ENCODE measurements around the gene GGTLC1.

The GGTLC1 gene

DNA sequence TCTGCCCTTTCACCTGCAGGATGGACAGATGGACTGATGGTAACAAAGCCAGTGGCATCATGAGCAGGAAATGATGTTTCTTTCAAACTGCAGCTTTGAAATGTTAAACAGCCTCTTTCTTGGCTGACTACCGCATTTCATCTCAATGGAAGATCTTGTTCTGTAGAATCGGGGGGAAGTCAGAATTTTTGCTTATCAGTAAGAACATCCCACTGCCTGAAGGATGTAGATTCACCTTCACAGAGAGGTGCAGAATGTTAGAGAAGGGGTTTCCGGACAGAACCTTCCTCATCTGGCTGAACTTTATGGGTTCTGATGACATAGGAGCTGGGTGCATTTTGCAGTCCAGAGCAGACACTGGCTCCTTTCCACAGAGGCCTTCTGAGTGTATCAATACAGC lies 32.7 kb downstream of the GGTLC1 start:
- Histone ChIP-seq H3K4me3 (ENCODE audit: low read depth, low read length) (no peak overlapping the region), H3K36me3 (ENCODE audit: control insufficient read depth in 2 of 2, insufficient read depth in 1 of 2, low read length in 2 of 2) (no peaks in the 10 kb centered on the region), H3K9me3 (ENCODE audit: control insufficient read depth, insufficient read depth, low read depth, low read length) (no peaks in the 10 kb centered on the region), H3K4me1 (ENCODE audit: control insufficient read depth, insufficient read depth, low read length) (no peaks in the 10 kb centered on the region), H3K27ac (ENCODE audit: extremely low read depth, low read depth, low read length) (no peak overlapping the region)
- TF ChIP-seq HOXC10 (CRISPR knock-in tag; IDR thresholded peaks at IDR 0.05) (no peak), KLF16 (tag by site-specific recombination; IDR thresholded peaks at IDR 0.05) (no peak), ZNF664 (tag by site-specific recombination; IDR thresholded peaks at IDR 0.05) (no peak), ZNF768 (tag by site-specific recombination; IDR thresholded peaks at IDR 0.05) (no peak), ZFP69B (tag by site-specific recombination; IDR thresholded peaks at IDR 0.05) (no peak), ZXDB (tag by site-specific recombination; IDR thresholded peaks at IDR 0.05) (no peak), ZNF391 (tag by site-specific recombination; IDR thresholded peaks at IDR 0.05; ENCODE audit: borderline replicate concordance, low read depth) (no peak), ZFP37 (tag by site-specific recombination; IDR thresholded peaks at IDR 0.05) (no peak), ZNF529 (tag by site-specific recombination; IDR thresholded peaks at IDR 0.05; ENCODE audit: insufficient replicate concordance) (no peak), ZNF248 (tag by site-specific recombination; IDR thresholded peaks at IDR 0.05) (no peak), ZNF433 (tag by site-specific recombination; IDR thresholded peaks at IDR 0.05; ENCODE audit: low read depth) (no peak), GLI2 (tag by site-specific recombination; IDR thresholded peaks at IDR 0.05; ENCODE audit: borderline replicate concordance, low read depth) (no peak), YY2 (tag by site-specific recombination; IDR thresholded peaks at IDR 0.05) (no peak), SETDB1 (IDR thresholded peaks at IDR 0.05; ENCODE audit: insufficient read length, low read length) (no peak)
- POLR2A ChIA-PET, result no interaction called here
- CTCF ChIA-PET, result interaction anchor here (0.6 kb wide), 1 partner anchor 537 kb away, joined by 3 read pairs; no protein-coding TSS in a partner anchor

DNA sequence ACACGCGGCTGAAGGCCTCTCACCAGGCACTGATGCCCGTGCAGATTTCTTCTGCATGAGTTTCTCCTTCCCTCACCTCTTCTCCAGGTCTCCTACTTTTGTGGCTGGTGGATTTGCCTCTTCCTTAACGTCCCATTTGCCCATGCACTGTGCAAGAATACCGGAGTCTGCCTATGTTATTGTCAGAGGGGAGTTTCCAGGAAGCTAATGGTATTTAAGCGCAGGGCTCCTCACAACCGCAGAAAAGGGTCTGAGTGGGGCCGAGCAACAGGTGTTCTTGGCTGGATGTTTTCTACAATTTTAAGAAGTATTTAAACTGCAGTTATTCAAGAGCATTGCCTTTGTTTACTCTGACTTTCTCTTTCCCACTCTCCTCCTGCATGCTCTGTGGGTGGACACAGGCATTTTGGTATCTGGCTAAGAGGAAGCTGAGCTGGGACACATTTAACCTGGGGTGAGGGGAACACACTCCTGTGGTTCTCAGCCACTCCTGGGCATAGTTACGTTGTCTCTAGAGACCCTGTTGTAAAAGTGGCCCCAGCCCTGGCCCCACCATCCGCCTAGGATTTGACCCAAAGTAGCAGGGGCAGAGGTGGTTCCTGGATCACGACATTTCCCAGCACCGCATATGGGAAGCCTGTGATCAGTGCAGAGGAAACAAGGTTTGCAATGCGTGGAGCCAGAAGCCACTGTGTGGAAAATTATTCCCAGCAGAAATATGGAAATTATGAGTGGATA lies 34.4 kb downstream of the GGTLC1 start:
- Histone ChIP-seq H3K4me3 (ENCODE audit: low read depth, low read length) (no peak overlapping the region), H3K9me3 (ENCODE audit: control insufficient read depth, insufficient read depth, low read depth, low read length) (no peaks in the 10 kb centered on the region), H3K27ac (ENCODE audit: extremely low read depth, low read depth, low read length) (no peak overlapping the region), H3K36me3 (ENCODE audit: control insufficient read depth in 2 of 2, insufficient read depth in 1 of 2, low read length in 2 of 2) (no peaks in the 10 kb centered on the region), H3K4me1 (ENCODE audit: control insufficient read depth, insufficient read depth, low read length) (no peaks in the 10 kb centered on the region)
- ChIA-PET POLR2A (no interaction called here), CTCF (no interaction called here)
- TF ChIP-seq SCRT2 (tag by site-specific recombination; IDR thresholded peaks at IDR 0.05) (peak; percentile 33; the same call in 1 of the 2 replicates), YY2 (tag by site-specific recombination; IDR thresholded peaks at IDR 0.05) (no peak), ZNF510 (tag by site-specific recombination; IDR thresholded peaks at IDR 0.05; ENCODE audit: insufficient replicate concordance) (no peak), ZSCAN23 (tag by site-specific recombination; IDR thresholded peaks at IDR 0.05) (no peak), OSR2 (tag by site-specific recombination; IDR thresholded peaks at IDR 0.05) (no peak), ZNF211 (tag by site-specific recombination; IDR thresholded peaks at IDR 0.05; ENCODE audit: low read depth) (no peak)
- TF ChIP-seq, protein P1, sequence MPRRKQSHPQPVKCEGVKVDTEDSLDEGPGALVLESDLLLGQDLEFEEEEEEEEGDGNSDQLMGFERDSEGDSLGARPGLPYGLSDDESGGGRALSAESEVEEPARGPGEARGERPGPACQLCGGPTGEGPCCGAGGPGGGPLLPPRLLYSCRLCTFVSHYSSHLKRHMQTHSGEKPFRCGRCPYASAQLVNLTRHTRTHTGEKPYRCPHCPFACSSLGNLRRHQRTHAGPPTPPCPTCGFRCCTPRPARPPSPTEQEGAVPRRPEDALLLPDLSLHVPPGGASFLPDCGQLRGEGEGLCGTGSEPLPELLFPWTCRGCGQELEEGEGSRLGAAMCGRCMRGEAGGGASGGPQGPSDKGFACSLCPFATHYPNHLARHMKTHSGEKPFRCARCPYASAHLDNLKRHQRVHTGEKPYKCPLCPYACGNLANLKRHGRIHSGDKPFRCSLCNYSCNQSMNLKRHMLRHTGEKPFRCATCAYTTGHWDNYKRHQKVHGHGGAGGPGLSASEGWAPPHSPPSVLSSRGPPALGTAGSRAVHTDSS (tag by site-specific recombination; IDR thresholded peaks at IDR 0.05), result no peak
- TF ChIP-seq, protein P2, sequence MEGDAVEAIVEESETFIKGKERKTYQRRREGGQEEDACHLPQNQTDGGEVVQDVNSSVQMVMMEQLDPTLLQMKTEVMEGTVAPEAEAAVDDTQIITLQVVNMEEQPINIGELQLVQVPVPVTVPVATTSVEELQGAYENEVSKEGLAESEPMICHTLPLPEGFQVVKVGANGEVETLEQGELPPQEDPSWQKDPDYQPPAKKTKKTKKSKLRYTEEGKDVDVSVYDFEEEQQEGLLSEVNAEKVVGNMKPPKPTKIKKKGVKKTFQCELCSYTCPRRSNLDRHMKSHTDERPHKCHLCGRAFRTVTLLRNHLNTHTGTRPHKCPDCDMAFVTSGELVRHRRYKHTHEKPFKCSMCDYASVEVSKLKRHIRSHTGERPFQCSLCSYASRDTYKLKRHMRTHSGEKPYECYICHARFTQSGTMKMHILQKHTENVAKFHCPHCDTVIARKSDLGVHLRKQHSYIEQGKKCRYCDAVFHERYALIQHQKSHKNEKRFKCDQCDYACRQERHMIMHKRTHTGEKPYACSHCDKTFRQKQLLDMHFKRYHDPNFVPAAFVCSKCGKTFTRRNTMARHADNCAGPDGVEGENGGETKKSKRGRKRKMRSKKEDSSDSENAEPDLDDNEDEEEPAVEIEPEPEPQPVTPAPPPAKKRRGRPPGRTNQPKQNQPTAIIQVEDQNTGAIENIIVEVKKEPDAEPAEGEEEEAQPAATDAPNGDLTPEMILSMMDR (tag by site-specific recombination; IDR thresholded peaks at IDR 0.05), result no peak

Data from HEK293 (cell line).